NCI-H2029 (cell line): ENCODE results near the gene ATP2B1.

Source experiments
- DNase-seq: peaks from one replicate; lab custom pipeline; 2025; lab: John Stamatoyannopoulos, UW

The ATP2B1 gene

GRCh38 chr12:89692439-89692838 is 16.2 kb downstream of the ATP2B1 start:
- DNase-seq = no peak

GRCh38 chr12:89691659-89692058 is 17.0 kb downstream of the ATP2B1 start:
- DNase-seq = no peak

- no peak for DNase-seq
Observed at GRCh38 chr12:89690925-89691324, 17.7 kb downstream of the ATP2B1 start.

- DNase-seq = no peak
Observed at GRCh38 chr12:89689306-89689705, 19.3 kb downstream of the ATP2B1 start.

- DNase-seq = no peak
Observed at GRCh38 chr12:89686311-89686710, 22.3 kb downstream of the ATP2B1 start.

- DNase-seq = no peak
Observed at GRCh38 chr12:89685363-89685972, 23.2 kb downstream of the ATP2B1 start.

GRCh38 chr12:89684136-89684535 is 24.5 kb downstream of the ATP2B1 start:
- DNase-seq = no peak

GRCh38 chr12:89682284-89682683 is 26.4 kb downstream of the ATP2B1 start:
- no peak for DNase-seq

GRCh38 chr12:89680409-89680808 is 28.2 kb downstream of the ATP2B1 start:
- DNase-seq = no peak

GRCh38 chr12:89679631-89680030 is 29.0 kb downstream of the ATP2B1 start:
- DNase-seq = no peak

GRCh38 chr12:89678225-89678624 is 30.4 kb downstream of the ATP2B1 start:
- DNase-seq = no peak

- no peak for DNase-seq
Observed at GRCh38 chr12:89676930-89677329, 31.7 kb downstream of the ATP2B1 start.

- no peak for DNase-seq
Observed at GRCh38 chr12:89674326-89674942, 34.2 kb downstream of the ATP2B1 start.

GRCh38 chr12:89673603-89674002 is 35.0 kb downstream of the ATP2B1 start:
- DNase-seq = no peak

GRCh38 chr12:89672589-89672979 is 36.1 kb downstream of the ATP2B1 start:
- no peak for DNase-seq

GRCh38 chr12:89671469-89671868 is 37.2 kb downstream of the ATP2B1 start:
- no peak for DNase-seq

GRCh38 chr12:89669197-89669596 is 39.4 kb downstream of the ATP2B1 start:
- DNase-seq = no peak

GRCh38 chr12:89665556-89665955 is 43.1 kb downstream of the ATP2B1 start:
- no peak for DNase-seq

- no peak for DNase-seq
Observed at GRCh38 chr12:89664441-89664840, 44.2 kb downstream of the ATP2B1 start.

- no peak for DNase-seq
Observed at GRCh38 chr12:89663577-89664357, 44.9 kb downstream of the ATP2B1 start.

- DNase-seq = no peak
Observed at GRCh38 chr12:89662623-89663022, 46.0 kb downstream of the ATP2B1 start.

- no peak for DNase-seq
Observed at GRCh38 chr12:89661706-89662330, 46.8 kb downstream of the ATP2B1 start.

- no peak for DNase-seq
Observed at GRCh38 chr12:89657739-89658138, 50.9 kb downstream of the ATP2B1 start.
